Measurements from ENCODE around the gene FNTB. TPM values are rescaled to one million over a fixed set of nuclear protein-coding genes. Genes with fewer than 3 reads are reported as not detected.

Gene FNTB
- total RNA-seq, 1 experiment from 2014 or later: 15.9 TPM

Other genes starting within 250 kb of the FNTB start
- 0.02 and 0.04 TPM in 2 replicates for gene SPTB, start 107.0 kb upstream of the FNTB start, total RNA-seq (2014; rRNA removed; shearing (Covaris generic))
- 77.0 and 92.5 TPM in 2 replicates for gene CHURC1, start 72.4 kb upstream of the FNTB start, total RNA-seq (2014; rRNA removed; shearing (Covaris generic))
- gene GPX2, start 44.1 kb upstream of the FNTB start, total RNA-seq (2014; rRNA removed; shearing (Covaris generic)): not detected in 2 replicates
- gene RAB15, start 14.6 kb upstream of the FNTB start, total RNA-seq (2014; rRNA removed; shearing (Covaris generic)): 10.1 and 10.3 TPM in 2 replicates
- gene MAX, start 115.6 kb downstream of the FNTB start, total RNA-seq (2014; rRNA removed; shearing (Covaris generic)): 36.6 and 39.9 TPM in 2 replicates